Renal cortex interstitium (tissue), 11 donors: ENCODE results near the gene RGS2. TPM values are rescaled to one million over a fixed set of nuclear protein-coding genes. Genes with fewer than 3 reads are reported as not detected.

Experiments
- DNase-seq, 11 donors: peaks; one replicate each; pipeline ENCODE4 v3.0.0-alpha.2; 2013; ENCODE audit warnings: low read depth in 9 of 11, low spot score in 4 of 11; ENCODE audit errors: extremely low read depth in 1 of 11
- polyA plus RNA-seq, 3 donors: library from polyadenylated mRNA; unstranded; fragments of 120-200 nt; gene quantifications; one replicate each; pipeline ENCODE4 v1.2.1, GENCODE V29; 2013; ENCODE audit not compliant: insufficient read length in 3 of 3

Gene RGS2
- polyA plus RNA-seq, 3 donors = 29.2 to 53.8 (median 30.3) TPM

DNA sequence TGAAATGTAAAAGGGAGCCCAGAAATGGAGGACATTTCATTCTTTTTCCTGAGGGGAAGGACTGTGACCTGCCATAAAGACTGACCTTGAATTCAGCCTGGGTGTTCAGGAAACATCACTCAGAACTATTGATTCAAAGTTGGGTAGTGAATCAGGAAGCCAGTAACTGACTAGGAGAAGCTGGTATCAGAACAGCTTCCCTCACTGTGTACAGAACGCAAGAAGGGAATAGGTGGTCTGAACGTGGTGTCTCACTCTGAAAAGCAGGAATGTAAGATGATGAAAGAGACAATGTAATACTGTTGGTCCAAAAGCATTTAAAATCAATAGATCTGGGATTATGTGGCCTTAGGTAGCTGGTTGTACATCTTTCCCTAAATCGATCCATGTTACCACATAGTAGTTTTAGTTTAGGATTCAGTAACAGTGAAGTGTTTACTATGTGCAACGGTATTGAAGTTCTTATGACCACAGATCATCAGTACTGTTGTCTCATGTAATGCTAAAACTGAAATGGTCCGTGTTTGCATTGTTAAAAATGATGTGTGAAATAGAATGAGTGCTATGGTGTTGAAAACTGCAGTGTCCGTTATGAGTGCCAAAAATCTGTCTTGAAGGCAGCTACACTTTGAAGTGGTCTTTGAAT is 2.9 kb downstream of the RGS2 start:
- no peak for DNase-seq

DNA sequence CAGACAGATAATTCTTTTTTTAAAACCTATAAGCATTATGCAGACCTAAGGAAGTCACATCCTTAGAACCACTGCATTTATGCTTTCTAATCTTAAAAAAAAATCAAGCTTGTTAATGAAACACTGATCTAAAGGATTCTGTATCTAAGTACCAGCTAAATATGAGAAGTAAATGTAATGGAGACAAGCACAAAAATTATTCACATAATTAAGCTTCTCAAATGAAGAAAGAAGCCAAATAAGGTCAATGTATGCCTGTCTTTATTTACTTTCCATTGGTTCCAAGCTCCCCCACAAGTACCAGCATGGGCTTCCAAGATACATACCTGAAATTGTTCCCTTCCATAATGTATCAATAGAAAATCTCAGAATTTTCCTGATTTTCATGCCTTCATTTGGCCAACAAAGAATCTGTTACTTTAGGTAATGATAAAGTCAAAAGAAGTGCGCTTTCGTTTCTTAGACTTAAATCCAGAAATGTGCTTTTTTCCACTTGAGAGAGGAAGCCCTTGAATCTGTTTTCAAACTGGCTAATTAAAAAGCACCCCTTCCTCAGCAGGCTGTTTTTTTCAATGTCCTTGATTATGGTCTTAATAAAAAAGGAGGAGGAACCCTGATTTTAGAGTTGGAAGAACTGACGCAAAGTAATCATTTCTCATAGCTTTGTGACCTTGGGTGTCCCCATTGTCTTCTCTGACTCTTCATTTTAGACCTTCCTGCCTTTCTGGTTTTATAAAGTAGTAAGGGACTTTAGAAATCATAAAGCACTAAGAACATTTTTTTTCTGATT is 3.8 kb downstream of the RGS2 start:
- no peak for DNase-seq

DNA sequence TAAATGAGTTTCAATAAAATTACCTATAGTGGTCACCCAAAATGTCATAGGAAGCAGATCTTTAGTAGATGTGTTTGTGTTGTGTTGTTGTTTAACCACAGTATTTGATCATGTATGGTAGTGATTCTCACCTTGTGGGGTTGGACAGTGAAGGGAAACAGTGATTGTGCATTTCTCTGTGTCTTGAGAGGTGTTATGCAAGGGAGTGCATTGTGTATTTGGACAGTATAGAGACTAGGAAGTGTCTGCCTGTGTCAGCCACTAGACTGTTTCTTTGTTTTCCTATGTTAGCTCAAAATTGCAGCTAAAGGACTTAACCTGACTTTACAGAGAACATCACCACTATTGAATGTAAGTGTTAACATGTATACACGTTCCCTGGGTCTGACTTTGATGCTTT is 6.0 kb downstream of the RGS2 start:
- no peak for DNase-seq

DNA sequence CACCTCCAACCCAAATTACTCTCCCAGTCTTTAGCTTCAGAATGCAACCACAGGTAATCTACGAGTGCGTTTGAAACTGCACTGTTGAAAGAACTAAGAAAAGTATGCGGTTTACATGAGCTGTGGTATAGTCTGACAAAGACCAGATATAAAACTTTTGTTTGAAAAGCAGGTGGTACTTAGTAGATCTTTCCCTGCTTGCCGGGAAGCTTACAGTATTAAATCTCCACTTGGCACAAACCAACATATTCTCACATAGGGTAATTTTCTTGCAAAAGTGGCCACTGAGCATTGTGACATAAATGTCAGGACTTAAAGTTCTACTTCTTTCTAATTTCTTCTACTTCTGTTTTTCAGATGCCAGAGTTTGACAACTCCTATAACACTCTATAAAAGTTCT is 8.4 kb downstream of the RGS2 start:
- no peak for DNase-seq

GRCh38 chr1:192821296-192821695 is 12.5 kb downstream of the RGS2 start:
- DNase-seq = no peak

DNA sequence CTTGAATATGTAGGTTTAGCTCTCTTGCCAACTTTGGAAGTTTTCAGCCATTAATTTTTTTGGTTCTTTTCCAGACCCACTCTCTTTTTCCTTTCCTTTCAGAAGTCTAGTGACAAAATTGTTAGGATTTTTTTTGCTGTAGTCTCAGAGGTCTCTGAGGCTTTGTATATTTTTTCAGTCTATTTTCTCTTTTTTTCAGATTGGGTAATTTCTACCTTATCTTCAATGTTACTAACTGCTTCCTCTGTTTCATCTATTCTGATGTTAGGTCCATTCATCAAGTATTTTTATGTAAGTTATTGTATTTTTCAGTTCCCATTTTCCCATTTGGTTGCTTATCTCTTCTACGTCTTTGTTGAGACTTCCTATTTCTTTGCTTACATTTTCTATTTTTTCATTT is 15.7 kb downstream of the RGS2 start:
- DNase-seq = no peak

GRCh38 chr1:192826791-192827546 is 18.1 kb downstream of the RGS2 start:
- no peak for DNase-seq

GRCh38 chr1:192830595-192831246 is 21.9 kb downstream of the RGS2 start:
- DNase-seq = no peak

DNA sequence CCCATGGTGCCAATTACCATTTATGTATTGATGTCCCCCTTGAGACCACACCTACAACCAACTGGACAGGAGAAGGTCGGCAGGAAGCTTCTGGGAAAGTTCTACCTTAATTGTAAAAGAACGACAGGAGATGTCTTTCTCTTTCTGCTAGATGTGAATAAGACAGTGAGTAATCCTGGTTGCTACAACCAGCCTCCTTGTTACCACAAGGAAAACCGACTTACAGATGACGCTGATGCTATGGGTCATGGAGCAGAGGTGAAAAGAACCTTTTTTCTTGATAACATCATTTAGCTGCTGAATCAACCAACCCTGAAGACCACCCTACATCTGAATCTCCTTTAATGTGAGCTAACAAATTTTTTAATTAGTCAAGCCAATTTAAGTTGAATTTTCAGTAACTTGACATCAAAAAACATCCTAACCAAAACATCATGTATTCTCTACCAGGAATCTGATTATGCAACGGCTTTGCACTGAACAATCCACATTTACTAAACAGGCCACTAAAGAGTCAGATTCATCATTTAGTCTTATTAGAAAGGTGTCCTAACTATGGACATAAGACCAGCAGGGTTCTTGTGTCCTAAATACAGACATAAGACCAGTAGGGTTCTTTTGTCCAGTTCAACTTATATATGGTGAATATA is 23.0 kb downstream of the RGS2 start:
- DNase-seq = no peak

GRCh38 chr1:192832492-192832891 is 23.7 kb downstream of the RGS2 start:
- DNase-seq = no peak

DNA sequence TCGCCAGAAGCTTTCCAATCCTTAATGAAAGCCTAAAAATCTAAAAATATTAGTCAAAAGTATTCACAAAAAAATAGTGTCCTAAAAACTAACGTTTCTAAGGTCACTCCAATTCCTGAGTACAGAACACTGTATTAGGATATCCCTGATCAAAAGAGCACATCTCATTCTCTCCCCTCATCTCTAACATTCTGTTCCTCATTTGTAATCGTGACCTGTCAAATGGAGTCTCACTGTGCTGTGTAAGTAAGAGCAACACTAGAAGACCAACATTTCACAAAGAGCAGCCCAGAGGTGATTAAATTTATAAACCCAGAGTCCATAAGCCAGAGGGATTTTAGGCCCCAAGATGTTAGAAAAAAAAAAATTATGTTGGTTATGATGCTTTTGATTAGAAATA is 26.3 kb downstream of the RGS2 start:
- DNase-seq = no peak

- no peak for DNase-seq
Observed at GRCh38 chr1:192839162-192840066, 30.6 kb downstream of the RGS2 start.

DNA sequence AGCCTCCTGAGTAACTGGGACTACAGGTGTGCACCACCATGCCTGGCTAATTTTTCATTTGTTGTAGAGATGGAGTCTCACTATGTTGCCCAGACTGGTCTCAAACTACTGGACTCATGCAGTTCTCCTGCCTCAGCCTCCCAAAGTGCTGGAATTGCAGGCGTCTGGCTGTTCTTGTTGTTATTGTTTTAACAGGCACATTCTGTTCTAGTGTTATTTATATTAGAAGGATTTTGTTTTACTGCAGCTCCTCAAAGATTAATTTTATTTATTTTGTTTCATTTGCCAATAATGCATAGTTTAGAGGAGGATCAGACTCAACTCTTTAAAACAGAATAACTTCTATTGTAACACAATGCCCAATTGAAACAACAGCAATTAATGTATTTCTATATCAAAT is 35.5 kb downstream of the RGS2 start:
- DNase-seq = no peak

- no peak for DNase-seq
Observed at GRCh38 chr1:192846950-192847349, 38.1 kb downstream of the RGS2 start.

DNA sequence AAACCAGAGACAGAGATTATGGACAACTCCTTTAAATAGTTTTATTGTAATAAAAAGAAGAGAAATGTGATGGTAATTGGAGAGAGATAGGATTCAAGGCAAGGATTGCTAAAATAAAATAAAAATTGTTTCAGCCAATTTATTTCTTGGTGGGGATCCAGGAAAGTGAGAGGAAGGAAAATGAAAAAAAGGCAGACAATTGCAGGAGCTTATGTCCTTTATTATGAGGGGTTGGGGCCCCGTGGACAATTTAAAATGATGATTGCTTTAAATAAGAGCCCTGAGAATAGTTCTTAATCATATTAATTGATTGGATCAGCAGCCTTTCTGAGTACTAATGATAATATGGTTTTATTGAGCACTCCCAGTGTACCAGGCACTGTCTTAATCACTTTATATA is 40.2 kb downstream of the RGS2 start:
- no peak for DNase-seq

GRCh38 chr1:192849442-192849841 is 40.6 kb downstream of the RGS2 start:
- DNase-seq = no peak

DNA sequence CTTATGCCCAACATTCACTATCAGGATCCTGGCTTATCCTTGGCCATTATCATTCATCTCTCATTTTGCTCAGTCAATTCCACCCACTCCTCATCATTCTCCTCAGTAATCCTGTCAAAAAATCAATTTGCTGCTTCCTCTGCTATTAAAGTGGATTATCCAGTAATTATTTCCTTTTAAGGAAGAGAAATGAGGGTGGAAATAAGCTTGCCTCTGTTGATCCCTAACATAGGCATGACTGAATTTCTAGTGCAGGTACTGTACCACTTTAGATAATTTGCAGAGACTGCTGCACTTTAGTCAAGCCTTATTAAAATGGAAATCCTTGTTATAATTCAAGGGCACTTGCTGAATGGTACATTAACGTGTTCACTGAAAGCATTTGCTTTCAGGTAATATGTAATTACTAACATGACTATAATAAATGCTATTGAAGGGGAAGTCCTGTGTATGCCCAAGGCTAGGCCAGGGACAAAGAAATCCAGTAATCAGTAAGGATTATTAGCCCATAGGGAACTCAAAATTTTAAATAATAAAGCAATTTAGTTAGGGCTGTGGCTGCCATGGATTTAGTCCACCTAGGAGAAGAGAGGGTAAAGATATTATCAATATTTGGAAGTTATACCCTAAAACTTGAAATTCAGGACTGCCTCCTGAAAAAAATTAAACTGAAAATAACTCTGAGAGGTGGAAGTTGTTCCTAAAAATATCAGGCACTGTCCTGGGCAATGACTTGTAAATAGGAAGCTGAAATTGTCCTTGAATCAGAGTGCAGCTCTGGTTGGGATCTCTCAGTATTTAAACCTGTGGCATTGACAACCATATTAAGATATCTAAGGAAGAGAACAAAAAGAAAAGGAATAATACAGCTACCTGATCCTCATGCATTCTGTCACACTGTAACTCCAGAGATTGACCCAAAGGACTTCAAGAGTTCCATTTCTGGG is 43.4 kb downstream of the RGS2 start:
- DNase-seq = no peak
